ENCODE data around the gene CASP8AP2. TPM values are rescaled to one million over a fixed set of nuclear protein-coding genes. Genes with fewer than 3 reads are reported as not detected.

CASP8AP2 gene
- total and polyA plus RNA-seq, 2 donors, result 9.4 to 19.5 TPM

GRCh38 chr6:89917216-89917615 is 87.5 kb downstream of the CASP8AP2 start:
- Histone ChIP-seq H3K27me3 (ENCODE audit: control insufficient read depth in 2 of 2, insufficient read depth in 1 of 2, low read length in 1 of 2) (no peaks in the 10 kb centered on the region), H3K9me3 (ENCODE audit: control insufficient read depth in 2 of 2, insufficient read depth in 1 of 2, low read length in 1 of 2) (peaks cover 0 to 14% of the 10 kb centered on the region in 2 donors), H3K4me3 (ENCODE audit: low read length in 2 of 2) (no peak overlapping the region), H3K36me3 (ENCODE audit: control insufficient read depth in 2 of 2, insufficient read depth in 2 of 2, low read length in 1 of 2) (no peaks in the 10 kb centered on the region), H3K4me1 (ENCODE audit: control insufficient read depth in 2 of 2, insufficient read depth in 2 of 2, low read length in 2 of 2) (peaks cover 9 to 15% of the 10 kb centered on the region in 2 donors), H3K27ac (ENCODE audit: low read depth in 1 of 2, low read length in 1 of 2) (no peak overlapping the region)
- DNase-seq (ENCODE audit: low read depth in 6 of 9, low spot score in 9 of 9), result no peak
- 98% methylated on average over 4 of the region's 4 CpGs for WGBS

- Histone ChIP-seq H3K4me1 (ENCODE audit: control insufficient read depth in 2 of 2, insufficient read depth in 2 of 2, low read length in 2 of 2) (peaks cover 9 to 15% of the 10 kb centered on the region in 2 donors), H3K9me3 (ENCODE audit: control insufficient read depth in 2 of 2, insufficient read depth in 1 of 2, low read length in 1 of 2) (peaks cover 0 to 14% of the 10 kb centered on the region in 2 donors), H3K27me3 (ENCODE audit: control insufficient read depth in 2 of 2, insufficient read depth in 1 of 2, low read length in 1 of 2) (no peaks in the 10 kb centered on the region), H3K27ac (ENCODE audit: low read depth in 1 of 2, low read length in 1 of 2) (no peak overlapping the region), H3K4me3 (ENCODE audit: low read length in 2 of 2) (no peak overlapping the region), H3K36me3 (ENCODE audit: control insufficient read depth in 2 of 2, insufficient read depth in 2 of 2, low read length in 1 of 2) (no peaks in the 10 kb centered on the region)
- DNase-seq (ENCODE audit: low read depth in 6 of 9, low spot score in 9 of 9), result no peak
- 77% methylated on average over 3 of the region's 3 CpGs for WGBS
Observed at GRCh38 chr6:89917801-89918366, 88.2 kb downstream of the CASP8AP2 start.

Other genes with a start within 250 kb of the CASP8AP2 start
- 15.7 TPM for gene LYRM2, start 191.1 kb upstream of the CASP8AP2 start, total RNA-seq
- 30.5 TPM for gene LYRM2, start 191.1 kb upstream of the CASP8AP2 start, polyA plus RNA-seq
- 15.1 TPM for gene MDN1, start 10.1 kb upstream of the CASP8AP2 start, total RNA-seq
- gene MDN1, start 10.1 kb upstream of the CASP8AP2 start, polyA plus RNA-seq, result 37.6 TPM
- gene GJA10, start 64.6 kb downstream of the CASP8AP2 start, total RNA-seq, result 0.05 TPM
- gene GJA10, start 64.6 kb downstream of the CASP8AP2 start, polyA plus RNA-seq, result not detected